SK-MEL-5 (cell line): ENCODE results near the gene BCL6B. TPM values are rescaled to one million over a fixed set of nuclear protein-coding genes. Genes with fewer than 3 reads are reported as not detected.
"Not testable (repeated sequence)": the region's sequence is repeated elsewhere in the genome, so short reads cannot be mapped to it uniquely, and the experiment has no call there.

ENCODE experiments used
- DNase-seq: peaks from one replicate; pipeline ENCODE4 v3.0.0-alpha.2; 2016; ENCODE audit warnings: low read depth, low spot score
- in situ Hi-C: cut with HindIII; loops from 2 replicates; pipeline ENCODE4 v1.10.0; 2016; ENCODE audit warnings: low sequenced_read_pairs, high pct_unique_total_duplicates, low pct_unique_long_range_greater_than_20kb
- polyA plus RNA-seq, 2 experiments: library from polyadenylated mRNA; depleted of rRNA; stranded (reverse); fragments of >200 nt; gene quantifications; 2 replicates each; pipeline ENCODE4 v1.2.3, GENCODE V29; 2015
- total RNA-seq: library from RNA; depleted of rRNA; stranded (reverse); fragments of >200 nt; shearing (Covaris generic); gene quantifications from 2 replicates; pipeline ENCODE4 v1.2.3, GENCODE V29; 2014; rRNA removed

Gene BCL6B, protein sequence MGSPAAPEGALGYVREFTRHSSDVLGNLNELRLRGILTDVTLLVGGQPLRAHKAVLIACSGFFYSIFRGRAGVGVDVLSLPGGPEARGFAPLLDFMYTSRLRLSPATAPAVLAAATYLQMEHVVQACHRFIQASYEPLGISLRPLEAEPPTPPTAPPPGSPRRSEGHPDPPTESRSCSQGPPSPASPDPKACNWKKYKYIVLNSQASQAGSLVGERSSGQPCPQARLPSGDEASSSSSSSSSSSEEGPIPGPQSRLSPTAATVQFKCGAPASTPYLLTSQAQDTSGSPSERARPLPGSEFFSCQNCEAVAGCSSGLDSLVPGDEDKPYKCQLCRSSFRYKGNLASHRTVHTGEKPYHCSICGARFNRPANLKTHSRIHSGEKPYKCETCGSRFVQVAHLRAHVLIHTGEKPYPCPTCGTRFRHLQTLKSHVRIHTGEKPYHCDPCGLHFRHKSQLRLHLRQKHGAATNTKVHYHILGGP
- not detected in 2 replicates for total RNA-seq
- polyA plus RNA-seq (2015; cell fraction: cytosol; rRNA removed), result not detected in 2 replicates
- polyA plus RNA-seq (2015; cell fraction: nucleus; rRNA removed), result not detected in 2 replicates

GRCh38 chr17:7022781-7023571, at the start of gene BCL6B:
Gene BCL6B (plus strand): TSS chr17:7023050. CDS start chr17:7023672, 622 bp downstream.
- in situ Hi-C loops, result no loop called here
- DNase-seq, result no peak

GRCh38 chr17:6979440-6979839, 43.4 kb upstream of the BCL6B start:
- in situ Hi-C loops, result not testable (repeated sequence)

GRCh38 chr17:6981426-6981825, 41.4 kb upstream of the BCL6B start:
- in situ Hi-C loops, result no loop called here
- DNase-seq, result no peak

More at GRCh38 chr17:6979440-6979839, 43.4 kb upstream of the BCL6B start:
- DNase-seq, result not testable (repeated sequence)

DNA sequence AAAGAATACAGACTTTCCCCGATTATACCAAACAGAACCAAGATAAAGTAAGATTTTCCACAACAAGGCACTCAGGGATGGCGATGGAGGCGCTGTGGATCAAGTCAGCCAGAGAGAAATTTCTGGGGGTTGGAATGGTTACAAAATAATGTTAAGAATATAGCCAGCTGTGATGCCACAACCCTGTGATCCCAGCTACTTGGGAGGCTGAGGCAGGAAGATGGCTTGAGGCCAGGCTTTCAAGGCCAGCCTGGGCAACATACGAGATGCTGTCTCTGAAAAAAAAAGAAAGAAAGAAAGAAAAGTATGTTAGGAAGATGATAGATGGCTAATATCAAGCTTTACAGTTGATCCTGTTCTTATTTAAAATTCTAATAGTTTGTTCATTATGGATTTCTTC, 37.6 kb upstream of the BCL6B start:
- in situ Hi-C loops, result no loop called here

DNA sequence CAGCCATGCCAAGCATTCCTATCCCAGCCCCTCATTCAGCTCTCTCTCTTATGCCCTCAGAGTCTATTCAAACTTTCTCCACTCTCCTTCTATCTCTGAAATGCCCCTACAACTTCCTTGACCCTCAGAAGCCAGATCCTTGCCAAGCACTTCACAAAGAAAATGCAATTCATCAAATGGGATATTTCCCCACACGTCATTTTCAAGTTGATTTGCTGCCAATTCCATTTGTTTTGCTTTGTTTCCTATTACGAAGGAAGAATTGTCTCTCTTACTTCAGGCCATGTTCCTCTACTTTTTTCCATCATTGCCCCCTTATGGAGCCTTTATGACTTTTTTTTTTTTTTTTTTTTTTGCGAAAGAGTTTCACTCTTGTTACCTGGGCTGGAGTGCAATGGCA, 36.2 kb upstream of the BCL6B start:
- DNase-seq, result no peak
- in situ Hi-C loops, result no loop called here

More for the DNA sequence above, 37.6 kb upstream of the BCL6B start:
- no peak for DNase-seq

GRCh38 chr17:6989779-6990178, 33.1 kb upstream of the BCL6B start:
- no peak for DNase-seq
- in situ Hi-C loops, result no loop called here

- in situ Hi-C loops, DNase-seq: not testable (repeated sequence)
Observed at GRCh38 chr17:6993613-6994056, 29.2 kb upstream of the BCL6B start.

DNA sequence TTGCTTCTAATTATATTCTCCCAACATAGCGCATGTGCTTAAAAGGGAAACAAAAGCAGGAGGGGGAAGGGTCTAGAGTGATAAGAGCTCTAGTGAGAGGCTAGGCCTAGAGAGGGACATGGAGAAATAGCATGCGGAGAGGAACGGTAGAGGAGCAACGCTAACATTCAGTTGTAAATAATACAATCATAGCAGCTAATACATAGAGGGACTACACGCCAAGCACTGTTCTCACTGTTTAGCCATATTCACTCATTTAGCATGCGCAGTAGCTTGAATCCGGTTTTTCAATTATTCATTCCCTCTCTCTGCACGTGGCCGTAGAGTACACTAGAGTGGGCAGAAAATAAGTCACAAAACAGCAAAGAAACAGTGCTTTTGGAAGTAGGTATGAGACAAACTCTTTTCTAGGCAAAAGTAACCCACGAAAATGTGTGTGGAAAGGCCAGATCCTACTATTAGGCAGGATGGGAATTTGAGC, 28.7 kb upstream of the BCL6B start:
- in situ Hi-C loops, result no loop called here
- DNase-seq, result no peak

DNA sequence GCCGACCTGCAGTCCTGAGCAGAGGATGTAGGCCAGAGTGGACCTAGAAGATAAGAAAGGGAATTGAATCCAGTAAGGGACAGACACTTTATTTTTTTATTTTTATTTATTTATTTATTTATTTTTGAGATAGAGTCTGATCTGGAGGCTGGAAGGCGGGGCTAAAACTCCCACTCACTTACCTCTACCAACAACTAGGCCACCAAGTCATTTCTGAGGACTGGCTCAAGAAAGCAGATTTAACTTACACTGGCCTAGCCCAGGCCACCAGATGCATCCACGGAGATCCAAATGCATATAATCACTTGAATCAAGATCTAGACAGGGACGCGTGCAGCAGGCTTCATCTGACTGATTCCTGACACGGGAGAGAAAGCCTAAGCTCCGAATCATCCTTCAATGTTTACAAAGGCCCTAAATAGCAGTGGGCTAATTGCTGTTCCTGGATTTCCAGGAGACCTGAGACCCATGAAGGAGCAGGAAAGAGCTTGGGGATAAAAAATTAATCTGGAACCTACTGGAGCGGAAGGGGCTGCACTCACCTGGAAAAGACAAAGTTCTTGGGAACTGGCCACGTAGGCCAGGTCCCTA, 28.1 kb upstream of the BCL6B start:
- in situ Hi-C loops, result no loop called here
- no peak for DNase-seq

- in situ Hi-C loops, result no loop called here
- no peak for DNase-seq
Observed at GRCh38 chr17:6995500-6996255, 27.2 kb upstream of the BCL6B start, which contains the start of gene ALOX12. Gene ALOX12 (plus strand): TSS chr17:6996049. CDS start chr17:6996118, 69 bp downstream.

GRCh38 chr17:6996256-6997011, 26.4 kb upstream of the BCL6B start:
- DNase-seq, result no peak
- in situ Hi-C loops, result no loop called here

- DNase-seq, result no peak
- in situ Hi-C loops, result no loop called here
Observed at GRCh38 chr17:6997171-6997570, 25.7 kb upstream of the BCL6B start.

- in situ Hi-C loops, result no loop called here
Observed at GRCh38 chr17:6998855-6999508, 23.9 kb upstream of the BCL6B start.

DNA sequence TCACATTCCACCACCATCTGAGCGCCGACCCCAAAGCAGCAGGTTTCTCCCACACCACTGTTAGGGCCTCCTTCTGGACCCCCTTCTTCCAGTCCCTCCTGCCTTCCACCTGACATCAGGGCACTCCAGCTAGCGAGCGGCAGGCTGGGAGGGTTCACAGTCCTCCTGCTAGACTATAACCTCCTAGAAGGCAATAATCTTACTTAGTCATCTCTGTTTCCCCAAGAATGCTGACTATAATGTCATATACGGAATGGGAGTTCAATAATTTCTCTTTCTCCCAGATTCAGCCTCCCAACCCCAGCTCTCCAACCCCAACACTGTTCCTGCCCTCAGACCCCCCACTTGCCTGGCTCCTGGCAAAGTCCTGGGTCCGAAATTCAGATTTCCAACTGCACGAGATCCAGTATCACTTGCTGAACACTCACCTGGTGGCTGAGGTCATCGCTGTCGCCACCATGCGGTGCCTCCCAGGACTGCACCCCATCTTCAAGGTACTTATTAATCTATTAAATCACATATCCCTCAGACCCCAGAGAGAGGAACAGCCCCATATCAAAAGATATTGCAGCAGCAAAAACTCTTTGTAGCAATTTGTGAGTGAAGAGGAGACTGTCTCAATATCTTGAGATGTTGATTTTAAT, 21.4 kb upstream of the BCL6B start:
- in situ Hi-C loops, result no loop called here
- peak; percentile 49 for DNase-seq

More at GRCh38 chr17:6998855-6999508, 23.9 kb upstream of the BCL6B start:
- no peak for DNase-seq

DNA sequence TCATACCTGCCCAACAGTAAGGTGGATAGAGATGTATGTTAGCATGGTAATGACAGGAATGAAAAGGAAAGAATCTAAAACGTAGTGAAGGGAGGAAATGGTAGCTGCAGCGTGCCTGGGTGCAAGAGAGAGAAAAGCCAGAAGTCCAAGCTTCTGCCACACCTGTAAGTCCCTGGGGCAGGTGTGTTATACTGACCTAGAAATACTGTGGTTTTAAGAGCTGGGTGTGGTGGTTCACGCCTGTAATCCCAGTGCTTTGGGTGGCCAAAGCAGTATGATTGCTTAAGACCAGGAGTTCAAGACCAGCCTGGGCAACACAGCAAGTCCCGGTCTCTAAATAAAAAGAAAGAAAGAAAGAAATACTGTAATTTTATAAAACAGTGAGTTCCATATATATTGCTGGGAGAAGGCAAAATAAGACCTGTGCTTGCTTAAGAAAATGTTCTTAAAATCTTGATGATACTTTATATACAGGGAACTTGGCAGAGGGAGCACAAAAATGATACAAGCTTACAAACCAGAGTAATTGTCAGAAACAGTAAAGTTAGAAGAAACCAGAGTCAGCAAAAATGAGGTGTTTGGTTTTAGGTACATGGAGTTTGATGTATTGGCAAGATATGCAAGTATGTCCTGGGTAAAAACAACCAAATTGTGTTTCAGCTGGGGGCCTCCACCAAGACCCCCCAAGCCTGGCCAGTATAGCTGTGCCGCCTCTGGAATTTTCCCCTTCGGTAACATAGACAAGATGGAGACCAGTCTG, 20.4 kb upstream of the BCL6B start:
- in situ Hi-C loops, result no loop called here
- DNase-seq, result no peak
